ENCODE results near the gene COL26A1. TPM values are rescaled to one million over a fixed set of nuclear protein-coding genes. Genes with fewer than 3 reads are reported as not detected.

Gene COL26A1
- total RNA-seq, 4 donors from 2014 or later = not detected

GRCh38 chr7:101543846-101544245 is 181.2 kb downstream of the COL26A1 start:
- H3K36me3 ChIP-seq = no peaks in the 10 kb centered on the region
- intact Hi-C loops (cut with DNase I; ENCODE audit: low total_unique reads) = loop anchor here (1.0 to 10.0 kb wide), 3 partner anchors 141 to 728 kb away; no protein-coding TSS in a partner anchor
- DNase-seq (no peak), ATAC-seq (no peak)
- H3K4me1 ChIP-seq = no peaks in the 10 kb centered on the region
- H3K9me3 ChIP-seq = no peaks in the 10 kb centered on the region
- H3K27me3 ChIP-seq = no peaks in the 10 kb centered on the region
- in situ Hi-C loops (cut with MboI; ENCODE audit: low sequenced_read_pairs in 4 of 4) = loop anchor here (5.0 to 25.0 kb wide), 4 partner anchors 182 to 843 kb away; partner anchors contain the start of genes PRKRIP1 (in 3 of the 4) and COL26A1 (in 1 of the 4)
- H3K27ac ChIP-seq = no peak overlapping the region
- TF ChIP-seq POLR2A (IDR thresholded peaks at IDR 0.05) (no peak), CTCF (IDR thresholded peaks at IDR 0.05 in 4 of 5, conservative IDR thresholded peaks at IDR 0.05 in 1 of 5) (no peak)
- H3K4me3 ChIP-seq = no peak overlapping the region

GRCh38 chr7:101545441-101546190 is 182.9 kb downstream of the COL26A1 start:
- in situ Hi-C loops (cut with MboI; ENCODE audit: low sequenced_read_pairs in 4 of 4) = loop anchor here in 3 of 4 donors (25.0 kb wide), 2 partner anchors 183 to 842 kb away; partner anchors contain the start of genes PRKRIP1 (in 3 of the 3) and COL26A1 (in 1 of the 3)
- intact Hi-C loops (cut with DNase I; ENCODE audit: low total_unique reads) = loop anchor here (10.0 kb wide), 1 partner anchor 139 kb away; no protein-coding TSS in a partner anchor
- no peaks in the 10 kb centered on the region for H3K36me3 ChIP-seq
- H3K4me3 ChIP-seq = no peak overlapping the region
- H3K27me3 ChIP-seq = no peaks in the 10 kb centered on the region
- TF ChIP-seq CTCF (IDR thresholded peaks at IDR 0.05 in 4 of 5, conservative IDR thresholded peaks at IDR 0.05 in 1 of 5) (no peak), POLR2A (IDR thresholded peaks at IDR 0.05) (no peak)
- ATAC-seq = no peak
- DNase-seq = no peak
- H3K4me1 ChIP-seq = no peaks in the 10 kb centered on the region
- no peaks in the 10 kb centered on the region for H3K9me3 ChIP-seq
- H3K27ac ChIP-seq = no peak overlapping the region

GRCh38 chr7:101546308-101546936 is 183.7 kb downstream of the COL26A1 start:
- Histone ChIP-seq H3K4me1 (no peaks in the 10 kb centered on the region), H3K9me3 (no peaks in the 10 kb centered on the region), H3K27ac (no peak overlapping the region), H3K36me3 (no peaks in the 10 kb centered on the region), H3K4me3 (no peak overlapping the region), H3K27me3 (no peaks in the 10 kb centered on the region)
- in situ Hi-C loops (cut with MboI; ENCODE audit: low sequenced_read_pairs in 4 of 4) (loop anchor here in 3 of 4 donors (25.0 kb wide), 2 partner anchors 184 to 841 kb away; partner anchors contain the start of genes PRKRIP1 (in 3 of the 3) and COL26A1 (in 1 of the 3)), intact Hi-C loops (cut with DNase I; ENCODE audit: low total_unique reads) (loop anchor here (10.0 kb wide), 1 partner anchor 138 kb away; no protein-coding TSS in a partner anchor)
- no peak for ATAC-seq
- no peak for DNase-seq
- TF ChIP-seq POLR2A (IDR thresholded peaks at IDR 0.05) = no peak
- no peak for TF ChIP-seq CTCF (IDR thresholded peaks at IDR 0.05 in 4 of 5, conservative IDR thresholded peaks at IDR 0.05 in 1 of 5)

- in situ Hi-C loops (cut with MboI; ENCODE audit: low sequenced_read_pairs in 4 of 4) (loop anchor here in 3 of 4 donors (25.0 kb wide), 2 partner anchors 185 to 840 kb away; partner anchors contain the start of genes PRKRIP1 (in 3 of the 3) and COL26A1 (in 1 of the 3)), intact Hi-C loops (cut with DNase I; ENCODE audit: low total_unique reads) (loop anchor here (10.0 kb wide), 1 partner anchor 138 kb away; no protein-coding TSS in a partner anchor)
- Histone ChIP-seq H3K9me3 (no peaks in the 10 kb centered on the region), H3K27me3 (no peaks in the 10 kb centered on the region), H3K4me3 (no peak overlapping the region), H3K36me3 (no peaks in the 10 kb centered on the region), H3K4me1 (no peaks in the 10 kb centered on the region), H3K27ac (no peak overlapping the region)
- TF ChIP-seq POLR2A (IDR thresholded peaks at IDR 0.05) (no peak), CTCF (IDR thresholded peaks at IDR 0.05 in 4 of 5, conservative IDR thresholded peaks at IDR 0.05 in 1 of 5) (no peak)
- DNase-seq (no peak), ATAC-seq (no peak)
Measured at GRCh38 chr7:101547022-101547915, 184.6 kb downstream of the COL26A1 start.

Measured in gastrocnemius medialis (tissue), 4 donors.